SK-N-SH treated with all-trans-retinoic acid at 6 μM for 48 hours (cell line): ENCODE data around the gene TMEM132D.
"Not testable (repeated sequence)": the region's sequence is repeated elsewhere in the genome, so short reads cannot be mapped to it uniquely, and the experiment has no call there.

Source experiments
- ATAC-seq: fragments of 200-7000 bp; cut with Tn5 transposase; 3 replicates; pipeline ENCODE4 v1.9.1; 2020; ENCODE audit warnings: mild to moderate bottlenecking, moderate library complexity
- BACH2 ChIP-seq: fragments of 250-450 bp; sonication (Bioruptor Pico); IDR thresholded peaks from 2 replicates; pipeline ENCODE4 v1.9.0; 2021; ENCODE audit warnings: mild to moderate bottlenecking, borderline replicate concordance
- CSDC2 ChIP-seq: fragments of 250-450 bp; sonication (Bioruptor Pico); IDR thresholded peaks from 2 replicates; pipeline ENCODE4 v1.5.0; 2020; ENCODE audit warnings: mild to moderate bottlenecking, moderate library complexity
- ESRRG ChIP-seq: fragments of 250-450 bp; sonication (Bioruptor Pico); IDR thresholded peaks from 2 replicates; pipeline ENCODE4 v1.6.1; 2021; ENCODE audit warnings: mild to moderate bottlenecking
- GLIS3 ChIP-seq: fragments of 250-450 bp; sonication (Bioruptor Pico); IDR thresholded peaks from 2 replicates; pipeline ENCODE4 v1.5.0; 2020; ENCODE audit warnings: mild to moderate bottlenecking, moderate library complexity
- ISL1 ChIP-seq: fragments of 250-450 bp; sonication (Bioruptor Pico); IDR thresholded peaks from 2 replicates; pipeline ENCODE4 v2.1.2; 2022; ENCODE audit warnings: mild to moderate bottlenecking, moderate library complexity
- OSR1 ChIP-seq: fragments of 250-450 bp; sonication (Bioruptor Pico); IDR thresholded peaks from 2 replicates; pipeline ENCODE4 v1.8.0; 2022; ENCODE audit warnings: moderate library complexity, mild to moderate bottlenecking, inconsistent platforms
- PPARA ChIP-seq: fragments of 250-450 bp; sonication (Bioruptor Pico); IDR thresholded peaks from 2 replicates; pipeline ENCODE4 v1.5.0; 2020; ENCODE audit warnings: mild to moderate bottlenecking, borderline replicate concordance
- RARB ChIP-seq: fragments of 250-450 bp; sonication (Bioruptor Pico); IDR thresholded peaks from 2 replicates; pipeline ENCODE4 v1.8.0; 2021; ENCODE audit warnings: mild to moderate bottlenecking, moderate library complexity
- SNAI2 ChIP-seq: fragments of 250-450 bp; sonication (Bioruptor Pico); IDR thresholded peaks from 2 replicates; pipeline ENCODE4 v1.5.0; 2020; ENCODE audit warnings: mild to moderate bottlenecking, moderate library complexity
- TCF4 ChIP-seq: fragments of 250-450 bp; sonication (Bioruptor Pico); IDR thresholded peaks from 2 replicates; pipeline ENCODE4 v1.8.0; 2021; ENCODE audit warnings: mild to moderate bottlenecking, moderate library complexity, borderline replicate concordance
- TOX ChIP-seq: fragments of 250-450 bp; sonication (Bioruptor Pico); IDR thresholded peaks from 2 replicates; pipeline ENCODE4 v1.8.0; 2021; ENCODE audit warnings: mild to moderate bottlenecking, moderate library complexity, borderline replicate concordance
- ZC3H10 ChIP-seq: fragments of 250-450 bp; sonication (Bioruptor Pico); IDR thresholded peaks from 2 replicates; pipeline ENCODE4 v1.5.1; 2021; ENCODE audit warnings: mild to moderate bottlenecking, moderate library complexity
- ZFP3 ChIP-seq: fragments of 250-450 bp; sonication (Bioruptor Pico); IDR thresholded peaks from 2 replicates; pipeline ENCODE4 v1.5.0; 2020; ENCODE audit warnings: mild to moderate bottlenecking, moderate library complexity
- ZFP30 ChIP-seq: fragments of 450-650 bp; formaldehyde crosslinking; IDR thresholded peaks from 2 replicates; pipeline ENCODE4 v1.5.0; 2022; ENCODE audit warnings: mild to moderate bottlenecking, moderate library complexity
- ZNF565 ChIP-seq: fragments of 450-650 bp; formaldehyde crosslinking; conservative IDR thresholded peaks from 2 replicates; pipeline ENCODE4 v1.5.0; 2020; ENCODE audit warnings: low read depth, mild to moderate bottlenecking, moderate library complexity
- ZNF70 ChIP-seq: fragments of 450-650 bp; formaldehyde crosslinking; IDR thresholded peaks from 2 replicates; pipeline ENCODE4 v1.5.0; 2020; ENCODE audit warnings: mild to moderate bottlenecking, moderate library complexity
- ZNF8 ChIP-seq: fragments of 450-650 bp; formaldehyde crosslinking; IDR thresholded peaks from 2 replicates; pipeline ENCODE4 v1.5.0; 2020; ENCODE audit warnings: mild to moderate bottlenecking, moderate library complexity
- TF ChIP-seq, protein P1 (sequence below): fragments of 250-450 bp; sonication (Bioruptor Pico); IDR thresholded peaks from 2 replicates; pipeline ENCODE4 v1.5.1; 2020; ENCODE audit warnings: low read depth, mild to moderate bottlenecking, moderate library complexity
- TF ChIP-seq, protein P2 (sequence below): fragments of 250-450 bp; sonication (Bioruptor Pico); IDR thresholded peaks from 2 replicates; pipeline ENCODE4 v1.8.0; 2021; ENCODE audit warnings: low read depth, mild to moderate bottlenecking, moderate library complexity, borderline replicate concordance
- TF ChIP-seq, protein P3 (sequence below): fragments of 250-450 bp; sonication (Bioruptor Pico); IDR thresholded peaks from 2 replicates; pipeline ENCODE4 v1.5.0; 2020; ENCODE audit warnings: mild to moderate bottlenecking, moderate library complexity
- TF ChIP-seq, protein P4 (sequence below): fragments of 250-450 bp; sonication (Bioruptor Pico); IDR thresholded peaks from 2 replicates; pipeline ENCODE4 v1.8.0; 2020; ENCODE audit warnings: mild to moderate bottlenecking, moderate library complexity, borderline replicate concordance

TMEM132D gene

DNA sequence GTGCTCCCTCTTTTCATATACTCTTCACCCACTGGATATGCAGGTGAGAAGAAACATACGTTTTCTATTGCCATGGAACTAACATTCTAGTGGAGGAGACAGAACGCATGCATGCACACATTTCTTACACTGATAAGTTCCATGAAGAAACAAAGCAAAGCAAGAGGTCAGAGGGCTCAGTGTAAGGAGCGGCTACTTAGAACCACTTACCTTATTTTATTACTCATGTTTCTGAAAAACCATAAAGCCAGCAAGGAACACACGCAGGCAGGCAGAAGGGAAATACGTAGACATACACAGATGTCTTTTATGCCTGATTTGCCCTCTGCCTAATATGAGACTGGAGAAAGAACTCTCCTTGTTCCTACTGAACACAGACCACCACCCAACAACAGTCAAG lies 362.9 kb downstream of the TMEM132D start:
- ATAC-seq: no peak
- TF ChIP-seq, protein P1, sequence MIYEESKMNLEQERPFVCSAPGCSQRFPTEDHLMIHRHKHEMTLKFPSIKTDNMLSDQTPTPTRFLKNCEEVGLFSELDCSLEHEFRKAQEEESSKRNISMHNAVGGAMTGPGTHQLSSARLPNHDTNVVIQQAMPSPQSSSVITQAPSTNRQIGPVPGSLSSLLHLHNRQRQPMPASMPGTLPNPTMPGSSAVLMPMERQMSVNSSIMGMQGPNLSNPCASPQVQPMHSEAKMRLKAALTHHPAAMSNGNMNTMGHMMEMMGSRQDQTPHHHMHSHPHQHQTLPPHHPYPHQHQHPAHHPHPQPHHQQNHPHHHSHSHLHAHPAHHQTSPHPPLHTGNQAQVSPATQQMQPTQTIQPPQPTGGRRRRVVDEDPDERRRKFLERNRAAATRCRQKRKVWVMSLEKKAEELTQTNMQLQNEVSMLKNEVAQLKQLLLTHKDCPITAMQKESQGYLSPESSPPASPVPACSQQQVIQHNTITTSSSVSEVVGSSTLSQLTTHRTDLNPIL: no peak
- TF ChIP-seq SNAI2: no peak
- no peak for TF ChIP-seq OSR1 (CRISPR knock-in tag)
- no peak for TF ChIP-seq TCF4
- TF ChIP-seq TOX (CRISPR knock-in tag): no peak
- TF ChIP-seq RARB: no peak
- no peak for TF ChIP-seq ZNF565 (CRISPR knock-in tag)
- TF ChIP-seq, protein P2, sequence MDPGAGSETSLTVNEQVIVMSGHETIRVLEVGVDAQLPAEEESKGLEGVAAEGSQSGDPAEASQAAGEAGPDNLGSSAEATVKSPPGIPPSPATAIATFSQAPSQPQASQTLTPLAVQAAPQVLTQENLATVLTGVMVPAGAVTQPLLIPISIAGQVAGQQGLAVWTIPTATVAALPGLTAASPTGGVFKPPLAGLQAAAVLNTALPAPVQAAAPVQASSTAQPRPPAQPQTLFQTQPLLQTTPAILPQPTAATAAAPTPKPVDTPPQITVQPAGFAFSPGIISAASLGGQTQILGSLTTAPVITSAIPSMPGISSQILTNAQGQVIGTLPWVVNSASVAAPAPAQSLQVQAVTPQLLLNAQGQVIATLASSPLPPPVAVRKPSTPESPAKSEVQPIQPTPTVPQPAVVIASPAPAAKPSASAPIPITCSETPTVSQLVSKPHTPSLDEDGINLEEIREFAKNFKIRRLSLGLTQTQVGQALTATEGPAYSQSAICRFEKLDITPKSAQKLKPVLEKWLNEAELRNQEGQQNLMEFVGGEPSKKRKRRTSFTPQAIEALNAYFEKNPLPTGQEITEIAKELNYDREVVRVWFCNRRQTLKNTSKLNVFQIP (CRISPR knock-in tag): no peak
- no peak for TF ChIP-seq ESRRG (CRISPR knock-in tag)
- TF ChIP-seq GLIS3: no peak
- no peak for TF ChIP-seq ZFP30 (CRISPR knock-in tag)
- TF ChIP-seq, protein P3, sequence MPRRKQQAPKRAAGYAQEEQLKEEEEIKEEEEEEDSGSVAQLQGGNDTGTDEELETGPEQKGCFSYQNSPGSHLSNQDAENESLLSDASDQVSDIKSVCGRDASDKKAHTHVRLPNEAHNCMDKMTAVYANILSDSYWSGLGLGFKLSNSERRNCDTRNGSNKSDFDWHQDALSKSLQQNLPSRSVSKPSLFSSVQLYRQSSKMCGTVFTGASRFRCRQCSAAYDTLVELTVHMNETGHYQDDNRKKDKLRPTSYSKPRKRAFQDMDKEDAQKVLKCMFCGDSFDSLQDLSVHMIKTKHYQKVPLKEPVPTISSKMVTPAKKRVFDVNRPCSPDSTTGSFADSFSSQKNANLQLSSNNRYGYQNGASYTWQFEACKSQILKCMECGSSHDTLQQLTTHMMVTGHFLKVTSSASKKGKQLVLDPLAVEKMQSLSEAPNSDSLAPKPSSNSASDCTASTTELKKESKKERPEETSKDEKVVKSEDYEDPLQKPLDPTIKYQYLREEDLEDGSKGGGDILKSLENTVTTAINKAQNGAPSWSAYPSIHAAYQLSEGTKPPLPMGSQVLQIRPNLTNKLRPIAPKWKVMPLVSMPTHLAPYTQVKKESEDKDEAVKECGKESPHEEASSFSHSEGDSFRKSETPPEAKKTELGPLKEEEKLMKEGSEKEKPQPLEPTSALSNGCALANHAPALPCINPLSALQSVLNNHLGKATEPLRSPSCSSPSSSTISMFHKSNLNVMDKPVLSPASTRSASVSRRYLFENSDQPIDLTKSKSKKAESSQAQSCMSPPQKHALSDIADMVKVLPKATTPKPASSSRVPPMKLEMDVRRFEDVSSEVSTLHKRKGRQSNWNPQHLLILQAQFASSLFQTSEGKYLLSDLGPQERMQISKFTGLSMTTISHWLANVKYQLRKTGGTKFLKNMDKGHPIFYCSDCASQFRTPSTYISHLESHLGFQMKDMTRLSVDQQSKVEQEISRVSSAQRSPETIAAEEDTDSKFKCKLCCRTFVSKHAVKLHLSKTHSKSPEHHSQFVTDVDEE (CRISPR knock-in tag): no peak
- TF ChIP-seq ZFP3: no peak
- TF ChIP-seq ZC3H10: no peak
- TF ChIP-seq, protein P4, sequence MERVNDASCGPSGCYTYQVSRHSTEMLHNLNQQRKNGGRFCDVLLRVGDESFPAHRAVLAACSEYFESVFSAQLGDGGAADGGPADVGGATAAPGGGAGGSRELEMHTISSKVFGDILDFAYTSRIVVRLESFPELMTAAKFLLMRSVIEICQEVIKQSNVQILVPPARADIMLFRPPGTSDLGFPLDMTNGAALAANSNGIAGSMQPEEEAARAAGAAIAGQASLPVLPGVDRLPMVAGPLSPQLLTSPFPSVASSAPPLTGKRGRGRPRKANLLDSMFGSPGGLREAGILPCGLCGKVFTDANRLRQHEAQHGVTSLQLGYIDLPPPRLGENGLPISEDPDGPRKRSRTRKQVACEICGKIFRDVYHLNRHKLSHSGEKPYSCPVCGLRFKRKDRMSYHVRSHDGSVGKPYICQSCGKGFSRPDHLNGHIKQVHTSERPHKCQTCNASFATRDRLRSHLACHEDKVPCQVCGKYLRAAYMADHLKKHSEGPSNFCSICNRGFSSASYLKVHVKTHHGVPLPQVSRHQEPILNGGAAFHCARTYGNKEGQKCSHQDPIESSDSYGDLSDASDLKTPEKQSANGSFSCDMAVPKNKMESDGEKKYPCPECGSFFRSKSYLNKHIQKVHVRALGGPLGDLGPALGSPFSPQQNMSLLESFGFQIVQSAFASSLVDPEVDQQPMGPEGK: no peak
- TF ChIP-seq ISL1 (CRISPR knock-in tag): no peak
- no peak for TF ChIP-seq ZNF70 (CRISPR knock-in tag)
- TF ChIP-seq CSDC2 (CRISPR knock-in tag): no peak

DNA sequence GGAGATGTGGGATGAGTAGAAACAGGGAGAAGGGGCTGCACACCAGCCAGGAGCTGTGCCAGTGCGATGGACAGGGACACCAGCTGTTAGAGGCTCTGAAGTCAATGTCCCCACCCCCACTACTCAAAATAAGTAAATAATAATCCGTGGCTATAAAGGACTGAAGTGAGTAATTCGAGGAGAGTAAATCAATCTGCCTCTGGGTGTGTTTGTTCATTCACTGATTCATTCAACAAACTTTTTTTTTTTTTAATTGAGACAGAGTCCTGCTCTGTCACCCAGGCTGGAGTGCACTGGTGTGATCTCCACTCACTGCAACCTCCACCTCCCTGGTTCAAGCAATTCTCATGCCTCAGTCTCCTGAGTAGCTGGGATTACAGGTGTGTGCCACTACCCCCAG lies 363.6 kb downstream of the TMEM132D start:
- no peak for ATAC-seq
- TF ChIP-seq ISL1 (CRISPR knock-in tag): no peak
- TF ChIP-seq PPARA (CRISPR knock-in tag): no peak
- TF ChIP-seq, protein P2 (CRISPR knock-in tag): no peak
- no peak for TF ChIP-seq BACH2
- TF ChIP-seq OSR1 (CRISPR knock-in tag): no peak
- TF ChIP-seq GLIS3: no peak
- TF ChIP-seq TCF4: no peak
- TF ChIP-seq ESRRG (CRISPR knock-in tag): no peak
- TF ChIP-seq, protein P3 (CRISPR knock-in tag): no peak
- no peak for TF ChIP-seq ZNF565 (CRISPR knock-in tag)
- TF ChIP-seq, protein P4: no peak
- TF ChIP-seq ZFP3: no peak
- TF ChIP-seq TOX (CRISPR knock-in tag): no peak
- no peak for TF ChIP-seq ZNF70 (CRISPR knock-in tag)
- TF ChIP-seq RARB: no peak
- TF ChIP-seq ZNF8 (CRISPR knock-in tag): no peak
- TF ChIP-seq, all 23 proteins: peak for 0

DNA sequence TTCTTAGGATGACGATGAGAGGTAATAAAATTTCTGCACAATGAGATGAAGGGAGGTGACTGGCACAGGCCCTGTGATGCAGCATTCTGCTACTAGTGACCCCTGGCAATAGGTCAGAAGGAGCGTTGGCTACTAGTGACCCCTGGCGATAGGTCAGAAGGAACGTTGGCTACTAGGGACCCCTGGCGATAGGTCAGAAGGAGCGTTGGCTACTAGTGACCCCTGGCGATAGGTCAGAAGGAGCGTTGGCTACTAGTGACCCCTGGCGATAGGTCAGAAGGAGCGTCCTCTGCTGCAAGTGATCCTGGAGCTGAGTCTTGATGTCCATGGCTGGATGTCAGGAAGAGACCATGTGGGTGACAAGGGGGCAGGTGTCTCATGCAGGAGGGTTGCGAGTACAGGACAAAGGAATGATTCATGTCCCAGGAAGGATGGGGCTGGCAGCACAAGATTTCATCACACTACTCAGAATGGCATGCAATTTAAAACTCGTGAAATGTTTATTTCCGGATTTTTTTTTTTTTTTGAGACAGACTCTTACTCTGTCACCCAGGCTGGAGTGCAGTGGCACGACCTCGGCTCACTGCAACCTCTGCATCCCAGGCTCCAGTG lies 365.0 kb downstream of the TMEM132D start:
- ATAC-seq: not testable (repeated sequence)
